NCI-H82 treated with DMSO at 0.1 percent for 48 hours (cell line): ENCODE measurements around the gene BBOX1.
A peak's percentile ranks its signal among the peaks of the same experiment; 100 is the strongest.
"Not testable (repeated sequence)": the region's sequence is repeated elsewhere in the genome, so short reads cannot be mapped to it uniquely, and the experiment has no call there.

Experiments used
- DNase-seq: peaks from one replicate; lab custom pipeline; 2025; ENCODE audit not compliant: unreplicated experiment; lab: John Stamatoyannopoulos, UW

The BBOX1 gene, protein sequence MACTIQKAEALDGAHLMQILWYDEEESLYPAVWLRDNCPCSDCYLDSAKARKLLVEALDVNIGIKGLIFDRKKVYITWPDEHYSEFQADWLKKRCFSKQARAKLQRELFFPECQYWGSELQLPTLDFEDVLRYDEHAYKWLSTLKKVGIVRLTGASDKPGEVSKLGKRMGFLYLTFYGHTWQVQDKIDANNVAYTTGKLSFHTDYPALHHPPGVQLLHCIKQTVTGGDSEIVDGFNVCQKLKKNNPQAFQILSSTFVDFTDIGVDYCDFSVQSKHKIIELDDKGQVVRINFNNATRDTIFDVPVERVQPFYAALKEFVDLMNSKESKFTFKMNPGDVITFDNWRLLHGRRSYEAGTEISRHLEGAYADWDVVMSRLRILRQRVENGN

DNA sequence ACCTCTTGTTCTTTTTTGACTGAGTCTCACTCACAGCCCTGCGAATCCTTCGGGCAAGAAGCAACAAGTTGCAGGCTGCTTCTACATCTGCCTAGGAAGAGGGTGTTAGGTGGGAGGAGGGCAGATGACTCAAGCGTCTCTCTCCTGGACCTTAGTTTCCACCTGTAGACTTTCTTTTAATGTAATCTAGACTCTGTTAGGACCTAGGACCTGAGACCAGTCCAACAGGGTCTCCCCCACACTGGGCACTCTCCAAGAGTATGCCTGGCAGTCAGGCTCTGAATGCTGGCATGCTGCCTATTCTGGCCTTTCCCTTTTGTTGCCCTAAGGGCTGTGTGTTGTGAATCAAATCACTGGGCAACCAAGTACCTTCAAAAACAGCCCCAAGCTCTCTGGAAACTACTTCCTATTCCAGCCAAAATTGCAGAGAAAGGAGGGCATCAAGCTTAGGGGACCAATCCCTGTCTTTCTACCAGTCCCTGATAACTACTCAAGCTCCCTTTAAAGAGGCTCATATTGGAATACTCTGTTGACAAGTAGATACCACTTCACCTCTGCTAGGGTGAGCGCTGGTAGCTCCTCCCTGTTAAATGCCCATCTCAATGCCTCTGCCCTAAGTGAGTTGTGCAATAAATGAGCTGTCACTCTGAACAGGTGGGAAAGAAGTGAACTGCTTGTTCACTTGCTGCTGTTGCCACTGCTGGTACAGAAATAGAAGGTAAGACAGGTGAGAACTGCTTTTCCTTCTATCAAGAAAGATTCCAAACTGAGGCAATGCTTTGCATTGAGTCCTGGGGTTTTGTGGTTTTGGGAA, at the start of gene BBOX1:
BBOX1 (plus strand) TSS at position 514 of the 814 bp plus-strand sequence. CDS start 14,616 bp downstream, outside the sequence.
- no peak for DNase-seq

DNA sequence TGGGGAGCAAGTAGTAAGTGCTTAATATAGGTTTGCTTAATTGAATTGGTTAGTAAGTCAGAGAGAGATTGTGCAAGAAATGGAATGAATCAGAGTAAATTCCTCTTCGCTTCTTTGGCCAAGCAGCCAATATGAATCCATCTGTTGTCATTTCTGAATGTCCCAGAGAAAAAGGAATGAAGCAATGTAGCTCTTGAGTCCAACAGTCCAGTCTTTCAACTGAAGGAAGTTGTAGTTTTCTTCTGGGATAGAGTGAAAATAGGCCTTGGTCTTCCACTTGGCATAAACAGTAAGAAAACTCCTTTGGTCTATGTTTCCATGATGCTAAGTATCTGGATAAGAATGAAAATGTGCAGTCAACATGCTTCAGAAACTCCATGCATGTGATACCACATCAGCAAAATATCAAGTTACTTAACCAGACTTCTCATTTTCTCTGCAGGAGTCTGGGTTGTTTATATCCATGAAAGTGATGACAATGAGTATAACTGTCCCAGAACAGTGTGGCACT, 48.5 kb upstream of the BBOX1 start:
- DNase-seq: no peak

DNA sequence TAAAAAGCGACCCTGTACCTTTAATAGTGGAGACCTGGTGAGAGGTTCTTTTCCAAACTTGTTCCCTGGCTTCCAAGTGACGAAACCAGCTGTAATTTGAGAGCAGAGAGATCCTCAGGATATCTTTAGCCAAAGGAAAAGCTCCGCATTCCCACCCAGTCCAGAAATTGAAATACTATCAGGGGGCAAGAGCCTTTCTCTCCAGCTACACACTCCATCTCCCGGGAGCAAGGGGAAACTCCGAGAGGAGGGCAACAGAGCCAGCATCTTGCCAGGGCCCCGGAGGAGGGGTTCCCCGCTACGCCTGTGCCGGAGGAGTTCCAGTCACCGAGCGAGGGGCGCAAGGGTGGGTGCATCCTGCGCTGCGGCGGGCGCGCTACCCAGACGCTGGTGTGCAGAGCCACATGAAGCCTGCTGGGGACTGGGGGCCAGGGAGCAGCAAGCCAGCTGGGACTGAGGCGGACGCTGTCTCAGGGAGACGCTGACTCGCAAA, 46.6 kb upstream of the BBOX1 start, which contains the start of gene FIBIN:
FIBIN (plus strand) TSS at position 148 of the 493 bp plus-strand sequence. CDS start 415 bp downstream, outside the sequence.
- no peak for DNase-seq

DNA sequence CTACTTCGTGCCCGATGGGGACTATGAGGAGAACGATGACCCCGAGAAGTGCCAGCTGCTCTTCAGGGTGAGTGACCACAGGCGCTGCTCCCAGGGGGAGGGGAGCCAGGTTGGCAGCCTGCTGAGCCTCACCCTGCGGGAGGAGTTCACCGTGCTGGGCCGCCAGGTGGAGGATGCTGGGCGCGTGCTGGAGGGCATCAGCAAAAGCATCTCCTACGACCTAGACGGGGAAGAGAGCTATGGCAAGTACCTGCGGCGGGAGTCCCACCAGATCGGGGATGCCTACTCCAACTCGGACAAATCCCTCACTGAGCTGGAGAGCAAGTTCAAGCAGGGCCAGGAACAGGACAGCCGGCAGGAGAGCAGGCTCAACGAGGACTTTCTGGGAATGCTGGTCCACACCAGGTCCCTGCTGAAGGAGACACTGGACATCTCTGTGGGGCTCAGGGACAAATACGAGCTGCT, 46.0 kb upstream of the BBOX1 start:
- no peak for DNase-seq

DNA sequence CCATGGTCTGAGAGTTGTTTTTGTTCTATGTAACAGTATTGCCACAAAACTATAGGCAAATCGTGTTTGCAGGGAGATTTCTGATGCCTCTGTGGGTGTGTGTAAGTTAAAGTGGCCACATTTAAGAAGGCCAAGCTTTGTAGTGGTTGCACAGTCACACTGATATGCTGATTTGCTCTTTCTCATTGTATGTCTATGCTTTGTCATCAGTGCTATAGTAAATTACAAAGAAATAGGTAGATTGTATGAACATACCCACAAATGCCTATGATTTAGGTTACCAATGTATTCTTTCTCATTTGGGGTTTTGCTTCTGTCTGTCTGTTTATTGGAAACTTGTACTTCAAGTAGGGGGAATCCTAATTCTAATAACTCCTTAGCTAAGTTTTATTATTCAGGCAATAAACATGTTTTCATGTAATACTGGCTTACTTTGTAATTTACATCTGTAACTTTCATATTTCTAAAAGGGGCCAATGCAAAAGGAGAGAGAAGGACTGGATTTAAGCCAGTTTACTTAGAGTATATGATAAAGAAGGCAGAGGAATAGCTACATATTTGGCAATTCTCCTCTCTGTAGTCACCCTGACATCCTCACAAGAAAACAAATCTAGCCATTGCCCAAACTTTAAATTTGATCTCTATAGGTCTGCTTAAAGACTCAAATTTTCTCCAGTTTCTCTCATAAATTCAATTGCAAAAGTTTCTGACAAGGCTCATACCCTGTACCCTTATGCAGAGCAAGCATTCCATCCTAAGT, 44.7 kb upstream of the BBOX1 start:
- no peak for DNase-seq

DNA sequence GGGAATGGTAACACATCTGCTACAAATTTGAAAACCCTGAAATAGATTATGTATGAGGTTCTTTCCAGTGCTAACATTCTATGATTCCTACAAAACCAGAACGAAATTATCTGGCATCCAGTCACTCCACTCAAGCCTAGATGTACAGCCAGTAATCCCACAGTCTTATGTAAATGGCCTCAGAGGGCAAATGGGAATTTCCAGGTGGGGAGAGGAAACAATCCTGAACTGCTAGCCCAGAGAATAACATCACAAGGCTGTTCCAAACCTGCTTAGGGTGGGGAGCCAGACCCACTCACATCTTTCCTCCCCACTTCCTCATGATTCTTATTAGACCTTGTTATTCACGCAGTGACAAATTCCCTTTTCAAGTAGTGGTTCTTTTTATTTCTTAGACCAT, 43.2 kb upstream of the BBOX1 start:
- DNase-seq: no peak

DNA sequence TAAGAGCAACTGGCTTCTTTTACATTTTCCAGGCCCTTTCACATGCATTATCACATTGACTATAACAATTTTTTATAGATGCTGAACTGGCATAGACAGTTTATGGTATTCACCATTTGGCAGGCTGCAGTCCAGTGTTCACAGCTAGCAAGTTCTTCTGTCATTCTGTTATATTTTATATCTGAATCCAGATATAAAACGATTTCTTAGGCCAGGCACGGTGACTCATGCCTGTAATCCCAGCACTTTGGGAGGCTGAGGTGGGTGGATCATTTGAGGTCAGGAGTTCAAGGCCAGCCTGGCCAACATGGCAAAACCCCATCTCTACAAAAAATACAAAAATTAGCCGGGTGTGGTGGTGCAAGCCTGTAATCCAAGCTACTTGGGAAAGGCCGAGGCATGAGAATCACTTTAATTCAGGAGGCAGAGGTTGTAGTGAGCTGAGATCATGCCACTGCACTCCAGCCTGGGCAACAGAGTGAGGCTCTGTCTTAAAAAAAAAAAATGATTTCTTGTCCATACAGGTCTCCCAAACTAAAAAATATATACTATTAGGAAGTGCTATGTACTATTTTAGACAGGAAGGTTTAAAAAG, 39.4 kb upstream of the BBOX1 start:
- DNase-seq: not testable (repeated sequence)

DNA sequence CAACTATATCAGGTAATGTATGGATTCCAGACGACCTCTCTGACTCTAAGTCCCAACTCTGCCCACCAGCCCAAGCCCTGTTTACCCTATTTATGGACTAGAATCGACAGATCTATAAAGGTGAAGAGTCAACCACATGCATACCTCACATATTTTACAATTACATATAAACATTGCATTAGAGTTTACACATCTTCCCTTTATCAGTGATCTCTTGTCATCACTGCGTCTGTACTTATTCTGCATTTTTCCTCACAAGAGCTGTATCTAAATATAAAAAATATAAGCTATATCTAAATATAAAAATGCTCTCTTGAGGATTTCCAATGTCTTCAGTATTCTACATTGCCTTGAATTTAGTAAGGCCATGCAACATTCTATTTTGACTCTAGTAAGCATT, 38.2 kb upstream of the BBOX1 start:
- DNase-seq: no peak

DNA sequence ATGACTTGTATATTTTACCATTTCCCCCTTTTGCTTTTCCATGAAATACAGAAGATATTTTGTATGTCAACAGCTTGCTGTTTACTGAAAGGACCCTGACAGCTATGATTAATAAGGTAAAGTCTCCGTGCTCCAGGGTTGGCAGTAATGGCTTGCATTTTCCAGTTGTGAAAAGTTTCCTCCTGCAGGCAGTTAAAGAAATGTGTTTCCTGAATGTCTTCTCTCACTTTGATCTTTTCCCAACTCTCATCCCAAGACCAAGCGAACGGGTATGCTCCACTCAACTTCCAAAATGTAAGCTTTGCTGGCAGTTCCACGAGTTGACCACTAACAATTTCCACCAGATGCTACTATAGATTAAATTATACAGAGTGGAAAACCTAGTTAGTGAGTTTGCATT, 37.8 kb upstream of the BBOX1 start:
- DNase-seq: no peak

DNA sequence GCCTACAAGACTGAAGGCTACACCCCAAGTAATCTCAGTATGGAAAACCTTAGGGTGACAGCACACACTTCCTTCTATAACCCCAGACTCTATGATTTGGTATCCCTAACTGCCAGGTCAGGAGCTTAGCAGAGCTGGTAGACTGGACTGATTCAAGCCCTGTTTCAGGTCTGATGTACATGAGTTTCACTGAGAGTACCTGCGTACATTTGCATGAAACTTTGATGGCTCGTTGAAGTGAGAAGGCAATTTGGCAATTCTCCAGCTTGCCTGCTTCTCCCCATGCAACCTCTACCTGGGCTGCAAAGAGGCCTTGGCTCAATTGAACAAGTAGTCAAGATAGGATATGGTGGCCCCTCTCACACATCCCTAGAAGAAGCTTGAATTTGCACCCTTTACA, 36.5 kb upstream of the BBOX1 start:
- no peak for DNase-seq

DNA sequence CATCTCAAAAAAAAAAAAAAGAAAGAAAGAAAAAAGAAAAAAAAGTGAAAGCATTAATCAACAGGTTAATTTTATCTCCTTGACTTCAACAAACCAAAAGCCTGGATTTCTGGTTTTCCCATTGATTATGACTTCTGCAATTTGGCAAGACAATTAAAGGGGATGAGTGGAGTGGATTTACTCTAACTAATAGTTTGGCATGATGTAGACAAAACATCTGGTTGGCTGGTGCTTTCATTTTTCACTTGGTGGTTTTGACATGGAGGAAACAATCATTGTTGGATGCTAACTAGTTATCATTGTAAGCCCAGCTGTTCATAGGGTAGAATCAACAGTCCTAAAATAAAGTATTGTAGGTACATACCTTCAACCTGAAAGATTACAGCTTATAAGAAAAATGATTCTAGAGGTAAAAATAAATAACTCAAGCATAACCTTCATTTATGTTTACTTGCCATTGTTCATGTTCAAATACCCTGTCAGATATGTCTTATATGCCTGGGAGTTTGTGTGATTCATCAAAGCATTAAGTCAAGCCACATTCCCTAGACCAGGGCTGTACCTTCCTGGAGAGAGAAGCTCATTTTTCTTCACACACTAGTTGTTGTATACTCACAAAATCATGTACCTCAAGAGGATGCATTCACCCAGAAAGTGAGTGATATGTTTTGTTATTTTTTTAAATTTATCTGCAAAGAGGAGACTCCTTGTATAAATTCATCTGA, 31.6 kb upstream of the BBOX1 start:
- DNase-seq: no peak

DNA sequence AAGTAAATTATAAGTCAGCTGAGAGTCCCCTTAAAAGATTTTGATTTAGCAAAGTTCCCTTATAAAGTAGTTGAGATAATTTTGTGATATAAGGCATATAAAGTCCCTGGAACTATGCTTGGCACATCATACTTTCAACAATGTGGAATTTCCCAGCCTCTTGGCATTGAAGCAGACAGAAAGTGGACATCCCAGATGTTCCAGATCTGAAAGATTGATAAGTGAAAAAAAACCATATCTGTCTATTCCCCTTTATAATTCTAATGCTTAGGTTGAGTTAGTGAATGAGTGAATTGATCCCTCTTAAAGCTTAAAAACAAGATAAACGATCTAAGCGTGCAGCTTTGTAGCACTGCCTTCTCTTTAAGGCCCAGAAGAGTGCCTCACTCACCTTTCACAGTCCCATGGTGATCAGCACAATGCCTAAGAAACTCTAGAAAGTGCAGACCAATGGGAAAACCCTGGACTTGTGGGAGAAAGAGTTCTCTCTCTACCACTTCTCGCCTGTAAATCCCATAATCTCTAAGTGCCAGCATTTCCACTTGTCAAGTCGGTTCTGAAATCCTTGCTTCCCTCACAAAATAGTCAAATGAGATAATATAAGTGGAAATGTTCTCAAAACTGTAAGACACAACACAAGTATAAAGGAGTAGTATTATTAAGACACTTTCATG, 28.9 kb upstream of the BBOX1 start:
- DNase-seq: no peak

DNA sequence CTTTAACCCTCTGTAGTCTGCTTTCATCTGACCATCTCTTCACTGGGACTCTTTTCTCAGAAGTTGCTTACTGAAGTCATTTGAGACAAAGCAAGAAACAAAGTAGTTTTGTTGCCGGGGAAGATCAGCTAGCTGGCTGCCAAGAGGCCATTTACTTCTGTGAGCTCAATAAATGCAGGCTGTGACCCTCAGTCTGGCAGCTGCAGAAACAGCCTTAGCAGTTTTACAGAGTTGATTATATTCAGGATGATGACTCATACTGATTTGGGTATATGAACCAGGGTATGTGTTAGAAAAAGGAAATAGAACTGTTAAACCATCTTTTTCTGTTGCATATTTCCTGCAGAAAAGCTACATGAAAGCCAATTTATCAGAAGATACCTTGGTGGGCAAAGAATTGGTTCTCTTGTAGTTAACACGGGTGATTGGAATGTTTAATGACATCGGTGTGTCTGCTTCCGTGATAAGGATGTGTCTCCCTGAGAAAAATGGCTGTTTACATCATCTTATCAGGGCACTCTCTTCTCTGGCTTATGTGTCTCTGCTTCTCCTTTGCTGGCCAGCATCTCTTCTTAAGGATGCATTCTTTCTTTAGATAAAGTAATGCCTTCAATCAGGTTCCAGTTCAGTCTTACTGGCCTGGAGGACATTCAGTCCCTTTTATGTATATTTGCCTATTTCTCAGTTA, 28.2 kb upstream of the BBOX1 start:
- no peak for DNase-seq

DNA sequence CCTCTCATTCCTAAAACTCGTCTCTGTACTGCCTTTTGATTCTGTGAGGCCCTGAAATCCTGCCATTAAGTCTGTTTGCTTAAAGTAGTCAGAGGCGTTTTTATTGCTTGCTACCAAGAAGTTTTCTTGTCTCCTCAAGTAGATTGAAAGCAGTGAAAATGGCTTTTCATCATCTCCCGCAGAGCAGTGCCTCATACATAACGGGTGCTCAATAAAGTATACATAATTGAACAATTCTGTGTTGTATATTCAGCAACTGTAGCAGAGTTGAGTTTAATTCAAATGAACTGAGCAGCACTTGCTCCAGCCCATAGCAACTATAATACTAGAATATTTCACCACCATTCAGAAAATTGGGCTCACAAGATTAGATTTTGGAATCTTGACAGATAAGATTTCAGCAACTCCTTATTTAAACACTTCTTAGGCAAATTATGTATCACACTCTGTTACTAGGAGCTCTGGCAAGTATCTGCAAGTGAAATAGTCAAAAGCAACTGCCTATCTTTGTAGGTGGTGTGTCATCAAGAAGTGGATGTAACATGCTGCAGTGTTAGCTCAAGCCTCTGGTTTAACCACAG, 26.7 kb upstream of the BBOX1 start:
- DNase-seq: no peak

DNA sequence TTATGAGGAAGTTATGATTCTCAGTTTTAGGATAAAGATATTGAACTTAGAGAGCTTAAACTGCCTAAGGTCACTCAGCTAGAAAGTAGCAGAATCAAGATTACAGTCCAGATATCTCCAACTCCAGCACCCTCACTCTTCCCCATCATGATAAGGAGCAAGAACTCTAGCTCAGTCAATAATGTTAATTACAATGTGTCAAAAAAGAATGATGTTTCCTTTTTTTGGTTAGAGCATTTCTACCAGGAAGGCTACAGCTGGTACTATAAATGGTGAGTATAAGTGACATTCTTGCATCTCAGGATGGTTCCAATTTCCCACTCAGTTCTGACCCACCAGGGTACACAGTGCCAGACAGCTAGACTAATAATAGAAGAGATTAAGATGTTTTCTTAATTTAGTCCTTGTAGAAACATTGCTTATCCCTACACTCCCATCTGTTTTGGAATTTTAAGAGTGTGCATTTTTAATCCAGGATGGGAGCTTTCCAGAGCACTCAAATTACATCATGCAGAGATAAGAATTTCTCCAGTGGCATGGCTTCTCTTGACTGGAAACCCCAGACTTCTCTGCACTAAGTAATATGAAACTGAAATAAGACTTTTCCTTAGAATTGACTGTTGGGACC, 21.6 kb upstream of the BBOX1 start:
- peak; percentile 5 for DNase-seq

DNA sequence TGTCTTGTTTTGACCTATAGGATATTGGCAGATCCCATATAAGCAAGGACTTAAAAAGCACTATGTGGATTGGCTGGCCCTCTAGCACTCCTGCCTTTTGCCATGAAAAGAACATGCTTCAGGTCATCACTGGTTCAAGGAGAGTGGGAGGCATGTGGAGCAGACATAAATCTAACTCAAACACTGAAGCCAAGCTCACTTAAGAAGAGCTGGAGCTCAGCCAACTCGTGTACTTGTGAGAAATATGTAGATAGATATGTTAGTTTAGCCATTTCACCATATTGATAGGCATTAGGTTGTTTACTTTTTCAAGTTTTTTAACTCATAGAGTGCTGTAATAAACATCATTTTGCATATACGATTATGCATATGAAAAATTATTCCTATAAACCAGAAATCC, 19.9 kb upstream of the BBOX1 start:
- DNase-seq: no peak

DNA sequence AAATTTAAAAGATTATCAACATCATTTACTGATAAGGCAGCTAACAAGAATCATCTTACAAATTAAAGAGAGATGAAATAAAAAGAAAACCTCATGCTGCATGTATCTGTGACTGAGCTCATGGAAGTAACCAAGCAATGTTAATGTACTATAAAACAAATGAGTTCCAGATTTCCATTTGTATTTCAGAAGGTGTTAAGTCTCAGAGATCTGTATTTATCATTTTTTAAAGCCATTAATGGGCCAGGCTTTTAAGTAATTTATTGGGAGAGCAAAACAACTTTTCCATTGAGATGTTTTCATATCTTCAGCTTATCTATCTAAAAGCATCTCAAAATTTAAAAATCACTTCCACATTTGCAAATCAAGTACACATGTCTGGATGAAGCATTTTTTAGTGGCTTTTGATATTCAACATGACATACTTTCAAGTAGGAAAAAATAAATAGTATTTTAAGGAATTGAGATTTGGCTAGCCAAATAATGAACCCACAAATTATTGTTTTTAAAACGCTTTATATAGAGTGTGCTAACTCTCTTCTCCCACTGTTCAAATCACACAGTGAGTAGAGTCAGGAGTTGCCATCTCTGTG, 17.9 kb upstream of the BBOX1 start:
- no peak for DNase-seq

DNA sequence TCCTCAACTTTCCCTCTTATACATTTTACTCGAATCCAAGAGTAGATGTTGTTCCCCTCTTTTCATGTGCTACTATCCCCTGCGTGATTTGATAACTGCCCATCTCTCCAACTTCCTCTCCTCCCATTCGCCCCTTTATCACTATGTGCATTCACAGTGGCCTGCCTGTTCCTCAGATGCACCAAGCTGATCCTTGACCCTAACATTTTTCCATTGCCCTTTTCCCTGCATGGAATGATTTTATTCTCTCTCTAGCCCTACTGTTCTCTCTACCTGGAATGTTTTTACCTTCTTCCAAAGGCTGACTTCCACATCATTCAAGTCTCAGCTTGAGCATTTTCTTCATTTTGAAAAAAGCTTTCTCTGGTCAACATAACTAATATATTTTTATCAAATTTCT, 15.8 kb upstream of the BBOX1 start:
- DNase-seq: no peak
